ENCODE measurements around the gene SLC25A45.

Gene SLC25A45

GRCh38 chr11:65325435-65325834 lies 57.0 kb downstream of the SLC25A45 start:
- in situ Hi-C loops (cut with MboI; ENCODE audit: low sequenced_read_pairs) = no loop called here
